SK-N-SH (cell line): ENCODE data around the gene ZNRF1. TPM values are rescaled to one million over a fixed set of nuclear protein-coding genes. Genes with fewer than 3 reads are reported as not detected.

Source experiments
- CTCF ChIA-PET: fragments of 300-600, 350-600 bp; formaldehyde crosslinking; extraction: SDS; loops from one replicate; lab custom pipeline; 2021; lab: Yijun Ruan, JAX
- POLR2A ChIA-PET: fragments of 350-600 bp; sonication (Branson Sonifier 250); formaldehyde crosslinking; extraction: SDS; loops from one replicate; lab custom pipeline; 2020; ENCODE audit warnings: antibody characterized with exemption, inconsistent platforms; lab: Yijun Ruan, JAX
- DNase-seq: peaks from one replicate; pipeline ENCODE4 v3.0.0; 2012
- H2AFZ ChIP-seq: fragments of 200-600 bp; sonication (generic); 2 replicates; pipeline ENCODE4 v1.8.1; 2016; ENCODE audit warnings: antibody characterized with exemption, mild to moderate bottlenecking, low read depth
- H3F3A ChIP-seq: fragments of 200-600 bp; sonication (generic); replicated peaks from 2 replicates; pipeline ENCODE3; 2016; ENCODE audit warnings: antibody characterized with exemption, mild to moderate bottlenecking; ENCODE audit not compliant: insufficient read depth
- H3K27ac ChIP-seq, 2 experiments: fragments of 200-500 bp in 1 of 2; fragments of 200-600 bp in 1 of 2; sonication (Bioruptor generic) in 1 of 2; sonication (generic), shearing (Covaris generic) in 1 of 2; 2 replicates each; pipeline versions ENCODE4 v1.5.1 to v1.6.1; 2014 to 2016; ENCODE audit warnings: low read depth in 2 of 2, inconsistent platforms in 1 of 2, low read length in 1 of 2, mild to moderate bottlenecking in 1 of 2, mixed read lengths in 1 of 2
- H3K27me3 ChIP-seq: fragments of 200-600 bp; sonication (generic), shearing (Covaris generic); 2 replicates; pipeline ENCODE4 v1.6.1; 2016; ENCODE audit warnings: mixed run types; ENCODE audit not compliant: insufficient read depth
- H3K36me3 ChIP-seq, 2 experiments: fragments of 200-500 bp in 1 of 2; fragments of 200-600 bp in 1 of 2; sonication (Bioruptor generic) in 1 of 2; sonication (generic) in 1 of 2; replicated peaks in 1 of 2; 2 replicates each; pipeline versions ENCODE3 to v1.5.1; 2014 to 2016; ENCODE audit warnings: low read length in 1 of 2, mild to moderate bottlenecking in 1 of 2; ENCODE audit not compliant: insufficient read depth in 2 of 2, control insufficient read depth in 1 of 2
- H3K4me1 ChIP-seq, 2 experiments: fragments of 200-500 bp in 1 of 2; fragments of 200-600 bp in 1 of 2; sonication (Bioruptor generic) in 1 of 2; sonication (generic), shearing (Covaris generic) in 1 of 2; 2 replicates each; pipeline versions ENCODE4 v1.5.1 to v1.6.1; 2014 to 2016; ENCODE audit warnings: low read depth in 1 of 2, low read length in 1 of 2, mixed run types in 1 of 2; ENCODE audit not compliant: insufficient read depth in 2 of 2, control insufficient read depth in 1 of 2
- H3K4me2 ChIP-seq: fragments of 200-600 bp; sonication (generic), shearing (Covaris generic); 2 replicates; pipeline ENCODE4 v1.6.1; 2017; ENCODE audit warnings: mixed run types
- H3K4me3 ChIP-seq, 2 experiments: fragments of 200-500 bp in 1 of 2; fragments of 200-600 bp in 1 of 2; sonication (Bioruptor generic) in 1 of 2; sonication (generic), shearing (Covaris generic) in 1 of 2; 2 replicates each; pipeline versions ENCODE4 v1.5.1 to v1.8.1; 2014 to 2016; ENCODE audit warnings: low read depth in 2 of 2, inconsistent platforms in 1 of 2, low read length in 1 of 2, mild to moderate bottlenecking in 1 of 2, mixed read lengths in 1 of 2, moderate library complexity in 1 of 2
- H3K79me2 ChIP-seq: fragments of 200-600 bp; sonication (generic); 2 replicates; pipeline ENCODE4 v1.8.1; 2017; ENCODE audit warnings: mild to moderate bottlenecking; ENCODE audit not compliant: insufficient read depth
- H3K9ac ChIP-seq: fragments of 200-600 bp; sonication (generic); 2 replicates; pipeline ENCODE4 v1.6.1; 2017; ENCODE audit warnings: mixed run types
- H3K9me2 ChIP-seq: fragments of 200-600 bp; sonication (generic); 2 replicates; pipeline ENCODE4 v1.6.1; 2017; ENCODE audit warnings: mixed run types
- H3K9me3 ChIP-seq: fragments of 200-600 bp; sonication (generic); 2 replicates; pipeline ENCODE4 v1.6.1; 2017; ENCODE audit warnings: mixed run types, mild to moderate bottlenecking, moderate library complexity
- H4K20me1 ChIP-seq: fragments of 200-600 bp; sonication (generic); 2 replicates; pipeline ENCODE4 v1.6.1; 2017; ENCODE audit warnings: mild to moderate bottlenecking, mixed run types; ENCODE audit not compliant: insufficient read depth
- CHD2 ChIP-seq: fragments of 150-350 bp; IDR thresholded peaks from 2 replicates; pipeline ENCODE4 v1.6.1; 2018; ENCODE audit warnings: low read length; ENCODE audit not compliant: partially characterized antibody
- ELF1 ChIP-seq: IDR thresholded peaks from 2 replicates; pipeline ENCODE4 v1.4.0; 2012
- EP300 ChIP-seq, 2 experiments: IDR thresholded peaks; 2 replicates each; pipeline versions ENCODE4 v1.4.0 to v1.6.1; 2012; ENCODE audit warnings: borderline replicate concordance in 1 of 2, low read depth in 1 of 2, low read length in 1 of 2
- EZH2phosphoT487 ChIP-seq: fragments of 200-600 bp; sonication (generic); IDR thresholded peaks from 2 replicates; pipeline ENCODE4 v1.6.1; 2017; ENCODE audit warnings: low read depth, mixed run types, mild to moderate bottlenecking, antibody characterized with exemption, moderate library complexity, borderline replicate concordance
- FOSL2 ChIP-seq: IDR thresholded peaks from 2 replicates; pipeline ENCODE4 v1.4.0; 2012; ENCODE audit warnings: low read depth, mild to moderate bottlenecking, moderate library complexity, borderline replicate concordance
- FOXM1 ChIP-seq: IDR thresholded peaks from 2 replicates; pipeline ENCODE4 v1.4.0; 2012; ENCODE audit warnings: low read depth, mild to moderate bottlenecking
- GATA2 ChIP-seq: sonication (generic); formaldehyde crosslinking; IDR thresholded peaks from 2 replicates; pipeline ENCODE4 v1.5.0; 2020; ENCODE audit warnings: mild to moderate bottlenecking, missing genetic modification reagents
- MXI1 ChIP-seq: IDR thresholded peaks from 2 replicates; pipeline ENCODE4 v1.6.1; 2012; ENCODE audit warnings: mild to moderate bottlenecking, low read depth, low read length, improper control_type of control experiment
- NFIC ChIP-seq: IDR thresholded peaks from 2 replicates; pipeline ENCODE4 v1.4.0; 2012; ENCODE audit warnings: borderline replicate concordance
- NRF1 ChIP-seq: IDR thresholded peaks from 2 replicates; pipeline ENCODE4 v1.6.1; 2012; ENCODE audit warnings: low read depth, mild to moderate bottlenecking, low read length
- RAD21 ChIP-seq: IDR thresholded peaks from 2 replicates; pipeline ENCODE4 v1.6.1; 2012; ENCODE audit warnings: mild to moderate bottlenecking, low read length
- RCOR1 ChIP-seq: fragments of 150-350 bp; IDR thresholded peaks from 2 replicates; pipeline ENCODE4 v1.6.1; 2017; ENCODE audit warnings: antibody characterized with exemption, low read length
- RXRA ChIP-seq: IDR thresholded peaks from 2 replicates; pipeline ENCODE4 v1.4.0; 2012; ENCODE audit warnings: low read depth, mild to moderate bottlenecking, borderline replicate concordance
- SIN3A ChIP-seq: IDR thresholded peaks from 2 replicates; pipeline ENCODE4 v1.6.1; 2012; ENCODE audit warnings: low read depth, mild to moderate bottlenecking, low read length, moderate library complexity, borderline replicate concordance
- TCF12 ChIP-seq: IDR thresholded peaks from 2 replicates; pipeline ENCODE4 v1.4.0; 2012
- WGBS: methylation state at CpG from one replicate; pipeline ENCODE4 v1.1.6; 2017; ENCODE audit warnings: low lambda C conversion rate; 5-methylcytosine and 5-hydroxymethylcytosine counted together
- polyA plus RNA-seq, 3 experiments: library from polyadenylated mRNA; depleted of rRNA; stranded (reverse); fragments of >200 nt; gene quantifications; 2 replicates each; pipeline ENCODE4 v1.2.3, GENCODE V29; 2012
- TF ChIP-seq, protein P1 (sequence below): IDR thresholded peaks from 2 replicates; pipeline ENCODE4; 2012
- TF ChIP-seq, protein P2 (sequence below): IDR thresholded peaks from 2 replicates; pipeline ENCODE4 v1.4.0; 2012; ENCODE audit warnings: low read depth, borderline replicate concordance
- TF ChIP-seq, protein P3 (sequence below): fragments of 150-350 bp; IDR thresholded peaks from 2 replicates; pipeline ENCODE4 v1.6.1; 2016; ENCODE audit warnings: mild to moderate bottlenecking, low read depth, low read length

The ZNRF1 gene
- polyA plus RNA-seq, 1 of the 3 experiments (the other 2 are of a cell fraction) = 23.7 TPM

DNA sequence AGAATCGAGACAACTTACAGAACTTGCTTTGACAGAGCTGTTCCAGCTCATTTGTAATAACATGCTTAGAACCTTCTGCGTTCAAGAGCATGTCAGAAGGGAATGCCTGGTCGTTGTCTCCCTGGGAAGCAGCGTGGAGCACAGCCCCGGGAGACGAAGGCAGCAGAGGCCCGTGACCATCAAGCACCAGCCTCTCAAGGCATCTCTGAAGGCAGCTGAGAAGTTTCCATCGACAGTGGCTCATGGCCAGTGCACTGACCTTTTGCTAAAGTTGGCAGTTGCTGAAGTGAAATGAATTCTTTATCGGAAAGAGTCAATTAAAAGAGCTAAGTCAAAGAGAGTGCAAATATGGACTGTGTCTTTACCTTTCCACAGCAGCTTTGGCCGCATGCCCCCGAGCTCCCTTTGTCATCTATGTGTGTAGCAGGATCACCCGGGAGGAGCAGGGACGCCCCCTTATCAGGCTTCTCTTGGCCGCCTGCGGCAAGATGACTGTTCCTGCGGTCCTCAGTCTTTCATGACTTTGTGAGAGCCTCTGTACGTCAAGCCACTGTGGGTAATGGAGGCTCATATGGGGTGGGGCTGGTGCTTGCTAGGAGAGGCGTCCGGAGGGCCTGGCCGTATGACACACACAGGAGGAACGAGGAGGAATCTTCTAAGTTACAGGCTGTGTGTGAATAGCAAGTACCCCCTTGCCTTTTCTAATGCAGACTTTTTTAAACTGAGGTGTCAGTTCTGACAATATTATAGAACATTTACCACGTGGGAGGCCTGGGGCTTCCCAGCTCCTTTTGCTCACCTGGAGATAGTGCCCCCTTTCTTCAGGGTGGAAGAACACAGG lies 63.5 kb downstream of the ZNRF1 start:
- 93% methylated on average over 22 of the region's 22 CpGs for WGBS
- POLR2A ChIA-PET = no interaction called here
- H2AFZ ChIP-seq = no peak overlapping the region
- H3K27me3 ChIP-seq = no peaks in the 10 kb centered on the region
- peaks cover 96% of the 10 kb centered on the region for H3K79me2 ChIP-seq
- H3K4me2 ChIP-seq = no peak overlapping the region
- peaks cover 0 to 3% of the 10 kb centered on the region in 2 experiments for H3K36me3 ChIP-seq
- no peak overlapping the region for H3K4me3 ChIP-seq
- H3K27ac ChIP-seq = no peak overlapping the region
- H3F3A ChIP-seq = no peaks in the 10 kb centered on the region
- TF ChIP-seq NRF1 = no peak
- no peak for TF ChIP-seq FOSL2
- TF ChIP-seq, protein P1, sequence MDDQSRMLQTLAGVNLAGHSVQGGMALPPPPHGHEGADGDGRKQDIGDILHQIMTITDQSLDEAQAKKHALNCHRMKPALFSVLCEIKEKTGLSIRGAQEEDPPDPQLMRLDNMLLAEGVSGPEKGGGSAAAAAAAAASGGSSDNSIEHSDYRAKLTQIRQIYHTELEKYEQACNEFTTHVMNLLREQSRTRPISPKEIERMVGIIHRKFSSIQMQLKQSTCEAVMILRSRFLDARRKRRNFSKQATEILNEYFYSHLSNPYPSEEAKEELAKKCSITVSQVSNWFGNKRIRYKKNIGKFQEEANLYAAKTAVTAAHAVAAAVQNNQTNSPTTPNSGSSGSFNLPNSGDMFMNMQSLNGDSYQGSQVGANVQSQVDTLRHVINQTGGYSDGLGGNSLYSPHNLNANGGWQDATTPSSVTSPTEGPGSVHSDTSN = no peak
- no peak for TF ChIP-seq GATA2 (CRISPR knock-in tag)
- DNase-seq = no peak
- no peaks in the 10 kb centered on the region for H3K9me3 ChIP-seq
- peaks cover 61% of the 10 kb centered on the region for H4K20me1 ChIP-seq
- no peaks in the 10 kb centered on the region for H3K9me2 ChIP-seq
- peaks cover 3 to 9% of the 10 kb centered on the region in 2 experiments; a peak in 2 of 4 replicates for H3K4me1 ChIP-seq
- no peak overlapping the region for H3K9ac ChIP-seq
- CTCF ChIA-PET = interaction anchor here (1.3 to 3.4 kb wide), 4 partner anchors 8 to 64 kb away, joined by 3 to 10 read pairs (median 6); partner anchors contain the start of gene ZNRF1

DNA sequence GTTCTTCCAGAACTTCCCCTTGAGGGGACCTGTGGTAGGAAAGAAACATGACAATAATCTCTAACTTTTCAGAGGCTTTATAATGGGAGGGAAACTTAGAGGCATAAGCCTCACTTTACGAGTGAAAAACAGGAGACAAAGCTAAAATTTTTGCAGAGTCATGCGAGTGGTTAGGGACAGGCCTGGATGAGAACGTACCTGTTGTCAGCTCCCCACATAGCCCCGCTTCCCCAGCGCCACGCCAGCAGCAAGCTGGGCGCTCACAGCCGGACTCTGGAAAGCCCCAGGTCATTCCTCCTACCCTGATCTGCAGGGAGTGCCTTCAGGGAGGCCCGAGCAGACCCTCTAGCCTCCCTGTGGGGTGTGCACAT lies 64.1 kb downstream of the ZNRF1 start:
- Histone ChIP-seq H3K4me1 (peaks cover 0 to 9% of the 10 kb centered on the region in 2 experiments; a peak in 1 of 4 replicates), H3K4me3 (no peak overlapping the region), H4K20me1 (peaks cover 56% of the 10 kb centered on the region), H3K79me2 (peaks cover 94% of the 10 kb centered on the region), H3F3A (no peaks in the 10 kb centered on the region), H3K36me3 (peaks cover 0 to 3% of the 10 kb centered on the region in 2 experiments), H3K9ac (no peak overlapping the region), H3K9me3 (no peaks in the 10 kb centered on the region), H3K27ac (no peak overlapping the region), H3K4me2 (no peak overlapping the region), H2AFZ (no peak overlapping the region), H3K27me3 (no peaks in the 10 kb centered on the region), H3K9me2 (no peaks in the 10 kb centered on the region)
- TF ChIP-seq NRF1 = no peak
- TF ChIP-seq, protein P2, sequence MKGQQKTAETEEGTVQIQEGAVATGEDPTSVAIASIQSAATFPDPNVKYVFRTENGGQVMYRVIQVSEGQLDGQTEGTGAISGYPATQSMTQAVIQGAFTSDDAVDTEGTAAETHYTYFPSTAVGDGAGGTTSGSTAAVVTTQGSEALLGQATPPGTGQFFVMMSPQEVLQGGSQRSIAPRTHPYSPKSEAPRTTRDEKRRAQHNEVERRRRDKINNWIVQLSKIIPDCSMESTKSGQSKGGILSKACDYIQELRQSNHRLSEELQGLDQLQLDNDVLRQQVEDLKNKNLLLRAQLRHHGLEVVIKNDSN = no peak
- 89% methylated on average over 3 of the region's 9 CpGs for WGBS
- POLR2A ChIA-PET = no interaction called here
- CTCF ChIA-PET = interaction anchor here (1.3 to 3.4 kb wide), 3 partner anchors 10 to 65 kb away, joined by 3 to 10 read pairs (median 9); partner anchors contain the start of gene ZNRF1
- no peak for DNase-seq

DNA sequence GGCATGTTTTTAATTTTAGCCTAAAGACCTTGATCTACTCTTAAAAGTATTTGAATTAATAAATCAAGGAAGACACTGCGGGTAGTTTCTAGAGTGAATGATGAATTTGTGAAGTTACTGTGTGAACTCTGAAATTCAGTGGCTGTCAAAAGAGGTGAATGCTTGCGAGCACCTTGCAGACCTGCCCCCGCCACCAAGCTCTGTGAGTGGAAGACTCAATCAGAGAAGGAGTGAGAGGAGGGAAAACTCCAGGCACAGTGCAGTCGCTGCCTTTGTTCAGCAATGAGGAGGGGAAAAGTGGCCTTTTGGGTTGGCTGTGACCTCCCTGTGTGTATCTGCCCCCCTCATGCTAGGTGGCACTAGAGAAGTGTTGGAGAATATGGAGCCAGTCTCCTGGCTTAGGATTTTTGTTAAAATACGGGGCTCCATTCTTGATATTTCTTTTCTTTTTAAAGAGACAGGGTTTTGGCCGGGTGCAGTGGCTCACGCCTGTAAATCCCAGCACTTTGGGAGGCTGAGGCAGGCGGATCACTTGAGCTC lies 64.8 kb downstream of the ZNRF1 start:
- Histone ChIP-seq H3K9me2 (no peaks in the 10 kb centered on the region), H3K9me3 (no peaks in the 10 kb centered on the region), H3K79me2 (peaks cover 92% of the 10 kb centered on the region), H3K9ac (no peak overlapping the region), H3K27me3 (no peaks in the 10 kb centered on the region), H2AFZ (no peak overlapping the region), H4K20me1 (peaks cover 52% of the 10 kb centered on the region), H3K4me1 (peaks cover 0 to 15% of the 10 kb centered on the region in 2 experiments; a peak in 1 of 4 replicates), H3F3A (no peaks in the 10 kb centered on the region), H3K4me3 (no peak overlapping the region), H3K4me2 (no peak overlapping the region), H3K27ac (no peak overlapping the region), H3K36me3 (peaks cover 0 to 3% of the 10 kb centered on the region in 2 experiments)
- CTCF ChIA-PET = interaction anchor here (1.1 to 3.4 kb wide), 4 partner anchors 10 to 65 kb away, joined by 3 to 10 read pairs (median 6); partner anchors contain the start of gene ZNRF1
- TF ChIP-seq TCF12 (no peak), RCOR1 (no peak), RXRA (no peak), NRF1 (no peak), ELF1 (no peak), RAD21 (no peak), MXI1 (no peak), FOXM1 (no peak), EZH2phosphoT487 (no peak), CHD2 (no peak), SIN3A (no peak), FOSL2 (no peak), EP300 (IDR thresholded peaks at IDR 0.05; ENCODE audit: borderline replicate concordance in 1 of 2, low read depth in 1 of 2, low read length in 1 of 2) (no peak), NFIC (no peak)
- TF ChIP-seq, protein P3, sequence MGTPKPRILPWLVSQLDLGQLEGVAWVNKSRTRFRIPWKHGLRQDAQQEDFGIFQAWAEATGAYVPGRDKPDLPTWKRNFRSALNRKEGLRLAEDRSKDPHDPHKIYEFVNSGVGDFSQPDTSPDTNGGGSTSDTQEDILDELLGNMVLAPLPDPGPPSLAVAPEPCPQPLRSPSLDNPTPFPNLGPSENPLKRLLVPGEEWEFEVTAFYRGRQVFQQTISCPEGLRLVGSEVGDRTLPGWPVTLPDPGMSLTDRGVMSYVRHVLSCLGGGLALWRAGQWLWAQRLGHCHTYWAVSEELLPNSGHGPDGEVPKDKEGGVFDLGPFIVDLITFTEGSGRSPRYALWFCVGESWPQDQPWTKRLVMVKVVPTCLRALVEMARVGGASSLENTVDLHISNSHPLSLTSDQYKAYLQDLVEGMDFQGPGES = no peak
- DNase-seq = no peak
- POLR2A ChIA-PET = no interaction called here
- whole genome bisulfite sequencing = 90% methylated on average over 7 of the region's 8 CpGs
